GM19351 (cell line): ENCODE results near the gene GMPS.
"Not testable (repeated sequence)": the region's sequence is repeated elsewhere in the genome, so short reads cannot be mapped to it uniquely, and the experiment has no call there.

Experiments
- ATAC-seq: cut with Tn5 transposase; IDR thresholded peaks from one replicate; pipeline ENCODE4 v1.9.1; 2021; ENCODE audit warnings: mild to moderate bottlenecking, moderate library complexity; ENCODE audit not compliant: unreplicated experiment

GMPS gene

DNA sequence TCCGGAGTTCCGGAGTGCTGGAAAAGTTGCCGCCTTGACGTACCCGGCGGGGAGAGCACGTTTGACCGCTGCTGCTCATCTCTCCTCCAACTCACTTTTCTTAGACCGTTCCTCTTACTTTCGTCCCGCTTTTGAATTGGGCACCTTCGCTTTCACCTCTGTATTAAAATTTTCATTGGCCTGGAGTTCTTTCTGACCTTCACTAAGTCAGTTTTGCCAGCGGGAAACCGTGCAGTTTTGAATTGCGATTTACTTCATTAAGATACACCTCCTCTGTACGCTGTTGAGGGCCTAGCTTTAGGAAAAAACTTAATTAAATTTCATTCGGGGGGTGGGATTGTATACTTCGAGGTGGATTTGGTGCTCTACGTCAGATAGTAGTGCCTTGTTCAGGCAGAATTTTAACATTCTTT, 1.3 kb downstream of the GMPS start:
- peak; percentile 3 for ATAC-seq

DNA sequence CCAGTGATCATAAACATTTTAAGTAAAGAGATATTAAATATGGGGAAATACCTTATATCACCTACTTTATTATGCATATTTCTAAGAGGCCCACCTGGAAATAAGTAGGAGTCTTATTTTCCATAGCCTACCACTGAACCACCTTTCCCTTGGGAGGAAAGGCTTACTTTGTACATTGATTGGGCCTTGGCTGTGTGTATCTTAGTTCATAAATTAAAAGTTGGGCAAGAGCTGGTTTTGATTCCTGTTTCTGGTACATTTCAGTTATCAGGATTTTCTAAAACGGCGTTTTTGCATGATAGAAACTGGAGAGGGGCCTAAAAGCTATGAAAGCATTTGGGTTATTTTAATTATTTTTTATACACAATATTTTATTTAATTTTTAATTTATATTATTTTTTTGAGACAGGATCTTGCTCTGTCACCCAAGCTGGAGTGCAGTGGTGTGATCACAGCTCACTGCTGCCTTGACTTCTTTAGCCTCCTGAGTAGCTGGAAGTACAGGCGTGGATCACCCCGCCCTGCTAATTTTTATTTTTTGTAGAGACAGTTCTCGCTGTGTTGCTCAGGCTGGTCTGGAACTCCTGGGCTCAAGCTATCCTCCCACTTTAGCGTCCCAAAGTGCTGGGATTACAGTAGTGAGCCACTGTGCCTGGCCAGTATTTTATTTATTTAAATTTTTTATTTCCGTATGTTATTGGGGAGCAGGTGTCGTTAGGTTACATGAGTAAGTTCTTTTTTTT, 2.6 kb downstream of the GMPS start:
- ATAC-seq = no peak

DNA sequence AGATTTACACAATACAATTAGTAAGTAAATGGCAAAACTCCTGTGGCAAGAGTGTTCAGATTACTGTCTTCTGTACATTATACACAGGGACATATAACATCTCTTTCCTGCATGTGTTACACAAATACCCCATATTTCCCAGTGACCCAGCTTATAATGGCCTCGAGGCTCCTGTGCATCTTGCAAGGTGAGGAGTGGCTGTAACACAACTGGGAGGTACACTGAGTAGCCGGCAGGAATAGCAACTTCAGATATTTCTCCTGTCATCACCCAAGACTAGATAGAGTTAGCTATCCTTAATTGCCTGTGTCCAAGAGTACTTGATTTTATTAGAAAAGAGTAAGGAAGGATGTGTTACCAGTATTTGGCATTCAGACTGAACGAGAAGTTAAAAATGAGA, 5.6 kb downstream of the GMPS start:
- no peak for ATAC-seq

DNA sequence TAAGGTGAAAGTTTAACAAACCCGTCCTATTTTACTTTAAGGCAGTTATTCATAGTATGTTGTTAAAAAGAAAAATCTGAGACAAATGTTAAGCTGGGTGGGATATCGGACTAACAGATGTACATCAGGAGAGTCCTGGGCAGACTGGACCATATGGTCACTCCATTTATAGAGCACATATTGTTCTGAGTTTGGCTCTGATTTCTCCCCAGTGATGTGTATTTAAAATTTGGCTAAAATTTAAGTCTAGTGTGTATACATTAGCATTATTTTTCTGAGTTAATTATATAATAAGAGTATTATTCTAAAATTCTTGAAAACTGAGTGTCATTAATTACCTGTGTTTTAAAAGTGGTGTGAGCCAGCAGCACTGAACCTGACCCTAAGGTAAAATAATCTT, 6.1 kb downstream of the GMPS start:
- no peak for ATAC-seq

DNA sequence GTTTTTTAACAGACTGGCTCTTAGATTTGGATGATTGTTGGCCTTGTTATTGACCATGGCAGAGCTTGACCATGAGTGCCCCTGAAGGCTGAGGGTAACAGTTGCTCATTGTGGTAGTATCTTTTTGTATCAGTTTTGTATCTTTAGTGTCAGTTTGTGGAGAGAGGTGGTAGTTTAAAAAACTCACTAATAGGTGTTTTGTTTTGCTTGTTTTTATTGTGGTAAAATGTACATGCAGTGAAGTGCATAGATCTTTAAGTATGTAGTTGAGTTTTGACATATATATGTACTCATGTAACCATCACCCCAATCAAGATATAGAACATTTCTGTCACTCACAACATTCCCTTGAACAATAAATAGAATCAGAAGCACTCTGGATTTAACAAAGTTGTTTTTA, 9.8 kb downstream of the GMPS start:
- ATAC-seq = no peak

DNA sequence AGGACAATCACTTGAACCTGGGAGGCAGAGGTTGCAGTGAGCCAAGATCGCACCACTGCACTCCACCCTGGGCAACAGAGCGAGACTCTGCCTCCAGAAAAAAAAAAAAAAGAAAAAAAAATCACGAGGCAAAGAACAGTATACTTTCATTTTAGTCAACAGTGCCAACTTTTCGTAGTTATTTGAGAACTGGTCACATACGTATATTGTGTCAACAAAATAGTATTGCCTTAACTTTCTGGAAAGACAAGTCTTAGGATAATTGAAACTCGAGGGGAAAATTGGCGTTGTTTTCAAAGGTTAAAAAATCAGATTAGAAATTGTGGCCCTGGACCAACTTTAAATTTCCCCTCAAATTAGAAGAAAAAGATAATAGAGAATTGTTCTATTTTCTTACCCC, 13.8 kb downstream of the GMPS start:
- ATAC-seq = no peak

DNA sequence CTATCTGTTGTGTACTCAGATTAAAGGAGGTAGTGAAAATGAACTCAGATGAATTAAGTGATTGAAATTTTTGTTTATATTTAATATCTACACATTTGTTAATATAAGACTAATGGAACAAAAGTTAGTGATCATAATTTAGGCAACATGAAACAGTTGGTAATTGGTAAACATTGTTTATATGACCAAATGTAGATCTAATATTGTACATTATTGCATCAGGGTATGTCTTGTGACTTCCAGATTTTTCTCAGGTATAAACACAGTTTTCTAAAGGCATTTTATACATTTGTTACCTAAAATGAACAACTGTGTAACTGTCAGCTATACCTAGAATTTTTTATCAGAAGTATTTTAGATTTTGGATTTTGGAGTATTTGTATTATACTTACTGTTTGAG, 14.8 kb downstream of the GMPS start:
- no peak for ATAC-seq

DNA sequence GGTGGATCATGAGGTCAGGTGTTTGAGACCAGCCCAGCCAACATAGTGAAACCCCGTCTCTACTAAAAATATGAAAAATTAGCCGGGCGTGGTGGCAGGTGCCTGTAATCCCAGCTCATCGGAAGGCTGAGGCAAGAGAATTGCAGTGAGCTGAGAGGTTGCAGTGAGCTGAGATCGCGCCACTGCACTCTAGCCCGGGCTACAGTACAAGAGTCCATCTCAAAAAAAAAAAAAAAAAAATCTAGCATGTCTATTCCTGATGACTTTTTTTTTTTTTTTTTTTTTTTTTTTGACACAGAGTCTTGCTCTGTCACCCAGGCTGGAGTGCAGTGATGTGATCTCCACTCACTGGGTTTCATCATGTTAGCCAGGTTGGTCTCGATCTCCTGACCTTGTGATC, 15.9 kb downstream of the GMPS start:
- ATAC-seq = not testable (repeated sequence)

DNA sequence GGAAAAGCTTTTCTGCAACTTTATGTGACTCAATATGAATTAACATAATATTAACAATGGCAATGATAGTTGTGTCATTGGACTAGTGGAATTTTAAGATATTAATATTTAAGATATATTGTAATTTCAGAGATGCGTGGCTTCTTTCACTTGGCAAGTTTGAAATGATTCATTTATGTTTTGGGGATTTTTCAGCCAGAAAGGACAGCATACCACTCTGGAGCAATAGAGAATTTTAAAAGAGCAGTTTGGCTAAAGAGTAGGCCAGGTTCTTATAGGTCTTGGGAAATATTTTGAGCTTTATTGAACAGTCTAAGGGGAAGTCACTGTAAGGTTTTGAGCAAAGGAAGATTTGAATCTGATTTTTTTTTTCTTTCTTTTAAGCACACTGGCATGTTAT, 16.5 kb downstream of the GMPS start:
- no peak for ATAC-seq

DNA sequence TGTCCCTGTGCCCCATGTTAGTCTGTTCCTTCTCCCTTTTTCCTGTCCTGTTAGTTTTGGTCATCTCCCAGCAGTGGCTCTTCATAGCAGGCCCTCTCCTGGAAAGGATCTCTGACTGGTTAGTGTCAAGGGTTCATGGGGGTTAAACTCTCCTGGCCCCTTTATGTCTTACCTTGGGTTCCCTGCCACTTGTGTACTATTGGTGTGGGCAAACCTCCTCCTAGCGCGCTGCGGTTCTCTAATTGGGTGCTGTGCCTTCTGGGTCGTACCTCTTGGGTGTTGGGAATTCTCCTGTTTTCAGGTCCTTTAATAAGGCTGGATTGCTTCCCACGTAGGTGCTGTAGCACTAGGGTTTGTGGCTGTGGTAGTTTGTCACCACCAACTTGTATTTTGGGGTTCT, 18.8 kb downstream of the GMPS start:
- ATAC-seq = no peak

DNA sequence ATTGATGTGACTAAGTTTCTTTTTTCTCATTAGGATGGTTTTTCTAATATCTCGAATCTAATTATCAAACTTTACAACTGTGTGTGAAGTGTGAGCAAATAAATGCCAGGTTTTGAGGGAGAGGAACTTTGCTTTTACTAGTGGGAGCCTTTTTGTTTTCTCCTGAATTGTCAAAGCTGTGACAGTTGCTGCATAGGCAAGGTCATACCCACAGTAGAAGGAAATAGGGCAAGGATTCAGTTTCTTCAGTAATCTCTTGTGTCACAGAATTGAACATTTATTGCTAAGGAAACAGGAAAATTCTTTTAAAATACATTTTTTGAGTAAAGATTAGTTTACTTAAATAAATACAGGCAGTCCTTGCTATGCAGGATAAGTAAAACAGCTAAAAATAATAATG, 19.5 kb downstream of the GMPS start:
- ATAC-seq = no peak

DNA sequence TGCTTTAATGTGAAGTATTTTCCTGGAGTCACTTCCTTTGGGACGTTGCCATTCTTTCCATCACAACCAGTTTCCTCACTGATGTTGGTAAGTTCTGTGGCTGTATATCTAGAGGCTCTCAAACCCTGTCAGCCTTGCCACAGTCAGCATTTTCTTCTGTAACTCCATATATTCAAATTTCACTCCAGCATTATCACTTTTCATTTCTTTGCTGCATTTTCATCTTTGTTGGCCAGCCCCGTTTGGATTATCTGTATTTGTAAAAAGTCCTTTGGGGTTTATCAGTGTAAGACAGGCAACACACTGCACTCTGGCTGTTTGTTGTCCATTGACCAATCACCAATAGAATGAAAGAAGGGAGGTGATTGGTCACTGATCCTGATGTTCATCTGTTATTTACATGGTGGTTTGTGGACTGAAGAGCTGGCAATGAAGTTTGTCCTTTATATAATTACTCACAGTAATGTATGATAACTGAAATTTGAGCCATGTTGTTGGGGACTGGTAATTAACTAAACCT, 20.3 kb downstream of the GMPS start:
- no peak for ATAC-seq

DNA sequence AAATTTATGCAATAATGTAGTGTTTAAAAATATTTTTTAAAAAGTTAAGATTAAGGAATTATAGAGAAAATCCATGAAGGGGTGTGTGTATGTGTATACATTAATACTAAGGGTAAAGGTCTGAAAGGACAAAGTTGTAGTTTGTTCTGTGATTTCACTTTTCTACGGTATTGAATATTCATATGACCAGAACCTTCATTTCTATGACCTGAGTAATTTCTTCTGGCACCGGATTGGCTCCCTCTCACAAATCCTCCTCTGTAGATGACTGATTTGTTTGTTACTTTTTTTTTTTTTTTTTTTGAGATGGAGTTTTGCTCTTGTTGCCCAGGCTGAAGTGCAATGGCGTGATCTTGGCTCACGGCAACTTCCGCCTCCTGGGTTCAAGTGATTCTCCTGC, 20.9 kb downstream of the GMPS start:
- ATAC-seq = no peak

DNA sequence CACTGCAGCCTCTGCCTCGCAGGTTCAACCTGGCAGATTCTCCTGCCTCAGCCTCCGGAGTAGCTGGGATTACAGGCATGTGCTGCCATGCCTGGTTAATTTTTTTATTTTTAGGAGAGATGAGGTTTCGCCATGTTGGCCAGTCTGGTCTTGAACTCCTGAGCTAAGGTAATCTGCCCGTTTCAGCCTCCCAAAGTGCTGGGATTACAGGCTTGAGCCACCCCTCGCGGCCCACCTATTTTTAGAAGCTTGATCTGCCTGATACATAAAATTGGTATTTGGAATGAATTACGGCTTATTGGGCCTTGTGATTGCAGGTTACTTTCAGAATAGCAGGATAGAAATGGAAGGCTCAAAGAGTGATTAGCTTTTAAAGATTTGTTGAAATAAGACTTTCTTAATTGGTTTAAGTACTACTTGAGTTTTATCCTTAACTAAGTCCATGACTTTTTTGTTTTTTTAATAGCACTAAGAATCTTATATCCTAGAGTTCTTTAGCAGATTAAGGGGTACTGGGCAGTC, 25.0 kb downstream of the GMPS start:
- ATAC-seq = no peak

DNA sequence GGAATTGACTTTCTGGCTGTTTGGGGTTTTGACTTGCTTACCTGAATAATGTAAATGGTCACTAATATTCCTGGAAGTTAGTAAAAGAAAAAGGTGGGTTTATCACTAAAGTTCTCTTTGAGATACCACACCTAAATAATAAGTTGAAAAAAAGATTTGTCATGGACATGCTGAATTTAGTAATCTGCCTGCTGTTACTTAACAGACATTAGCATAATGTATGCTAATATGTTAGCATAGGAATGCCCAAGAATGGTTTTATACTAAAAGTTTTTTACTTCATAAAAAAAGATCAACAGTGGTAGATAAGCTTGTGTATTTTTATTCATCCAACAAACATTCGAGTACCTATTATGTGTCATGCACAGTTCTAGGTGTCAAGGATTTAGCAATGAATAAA, 36.5 kb downstream of the GMPS start:
- no peak for ATAC-seq

DNA sequence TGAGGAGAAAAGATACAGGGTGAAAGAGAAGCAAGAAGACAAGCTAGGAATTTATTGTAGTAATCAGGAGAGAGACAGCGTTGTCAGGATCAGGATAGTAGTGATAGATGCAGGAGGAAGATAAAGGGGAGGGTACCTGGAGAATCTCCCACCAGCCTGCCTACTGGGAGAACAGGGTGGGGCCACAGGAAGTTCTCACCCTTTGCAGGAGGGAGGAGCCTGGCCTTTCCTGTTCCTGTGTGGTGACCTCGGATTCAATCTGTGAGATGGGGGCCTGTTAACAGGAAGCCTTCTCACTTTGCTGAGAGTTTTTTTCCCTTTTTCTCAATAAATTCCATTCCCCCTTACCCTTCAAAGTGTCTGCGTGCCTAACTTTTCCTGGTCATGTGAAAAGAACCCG, 37.6 kb downstream of the GMPS start:
- no peak for ATAC-seq

DNA sequence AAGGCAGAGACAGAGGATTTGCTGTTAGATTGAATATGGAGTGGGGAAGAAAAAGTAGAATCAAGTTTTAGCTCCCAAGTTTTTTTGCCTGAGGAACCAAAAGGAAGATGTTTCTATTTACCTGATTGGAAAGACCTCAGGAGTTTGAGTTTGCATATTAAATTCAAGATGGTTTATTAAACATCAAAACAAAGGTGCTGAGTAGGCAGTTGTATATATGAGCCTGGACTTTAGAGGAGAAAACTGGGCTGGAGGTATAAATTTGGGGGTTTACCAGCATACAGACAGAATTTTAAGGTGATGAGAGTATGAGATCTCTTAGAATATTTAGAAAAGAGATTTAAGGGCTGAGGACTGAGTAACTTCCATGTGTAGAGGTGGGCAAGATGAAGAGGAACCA, 38.2 kb downstream of the GMPS start:
- no peak for ATAC-seq

DNA sequence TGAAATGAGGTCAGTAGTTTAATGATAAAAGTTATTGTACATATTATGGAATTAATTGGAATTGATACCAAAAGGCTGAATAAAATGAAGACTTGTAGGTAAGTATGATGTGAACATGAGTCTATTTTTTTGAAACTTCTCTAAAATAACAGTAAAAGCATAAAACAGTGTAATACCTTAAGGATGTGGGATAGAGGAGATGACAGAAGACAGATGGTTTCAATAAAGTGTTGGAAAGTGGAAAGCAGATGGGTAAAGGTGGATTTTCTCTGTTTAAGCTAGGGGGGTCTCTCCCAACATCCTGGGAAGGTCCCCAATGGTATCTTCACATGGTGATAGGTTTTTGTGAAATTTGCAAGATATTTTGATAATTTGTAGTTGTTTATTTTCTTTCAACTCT, 41.6 kb downstream of the GMPS start:
- no peak for ATAC-seq

DNA sequence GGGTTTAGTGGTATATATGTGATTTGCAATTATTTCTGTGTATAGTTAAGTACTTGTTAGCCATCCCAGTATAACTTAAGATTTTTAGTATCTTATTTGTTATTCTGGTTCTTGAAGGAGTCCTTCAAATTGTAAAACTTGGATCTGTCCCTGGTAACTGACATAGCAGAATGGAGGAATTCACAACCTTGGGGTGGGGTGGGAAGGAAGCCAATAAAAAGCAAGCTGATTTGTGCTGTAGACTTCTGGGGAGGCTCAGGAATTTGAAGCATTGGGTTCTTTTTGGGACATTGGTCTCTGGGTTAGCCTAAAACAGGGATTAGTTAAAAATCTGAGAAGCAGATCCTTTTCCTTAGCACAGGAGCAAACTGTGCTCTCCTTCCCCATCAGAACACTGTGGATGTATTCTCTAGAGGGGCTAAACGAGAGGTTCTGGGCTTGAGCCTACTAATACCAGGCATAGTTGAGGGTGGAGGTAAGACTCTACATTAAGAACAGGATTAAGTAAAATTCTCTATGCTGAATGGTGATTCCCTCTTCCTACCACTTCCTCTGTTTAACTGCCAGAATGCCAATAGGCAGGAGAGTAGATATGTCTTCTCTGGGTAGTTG, 42.2 kb downstream of the GMPS start:
- no peak for ATAC-seq

DNA sequence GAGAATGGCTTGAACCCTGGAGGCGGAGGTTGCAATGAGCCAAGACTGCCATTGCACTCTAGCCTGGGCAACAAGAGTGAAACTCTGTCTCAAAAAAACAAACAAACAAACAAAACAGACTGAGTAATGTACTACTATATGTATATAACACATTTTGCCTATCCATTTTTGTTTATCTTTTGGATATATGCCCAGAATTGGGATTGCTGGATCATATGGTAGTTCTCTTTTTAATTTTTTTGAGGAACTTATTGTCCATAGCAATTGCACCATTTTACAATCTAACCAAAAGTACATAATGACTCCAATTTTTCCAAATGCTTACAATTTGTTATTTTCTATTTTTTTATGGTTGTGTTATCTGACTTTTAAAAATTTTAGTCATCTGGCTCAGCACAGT, 47.3 kb downstream of the GMPS start:
- ATAC-seq = no peak

DNA sequence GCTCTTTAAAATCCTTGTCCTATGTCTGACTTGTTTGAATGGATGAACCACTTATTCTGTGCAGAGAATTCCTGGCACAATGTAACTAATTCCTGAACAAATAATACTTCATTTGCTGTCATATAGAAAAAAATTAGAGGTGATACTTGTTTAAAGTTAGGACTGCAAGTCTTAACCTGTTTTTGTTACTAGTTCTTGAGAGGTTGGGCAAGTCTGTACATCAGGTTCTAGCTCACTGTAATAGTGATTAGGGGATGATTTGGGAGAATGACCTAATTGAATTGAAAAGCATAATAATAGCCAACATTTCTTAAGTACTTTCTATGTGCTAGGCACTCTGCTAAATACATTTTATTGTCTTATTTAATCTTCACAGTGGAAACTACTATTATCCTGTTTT, 49.3 kb downstream of the GMPS start:
- ATAC-seq = no peak

DNA sequence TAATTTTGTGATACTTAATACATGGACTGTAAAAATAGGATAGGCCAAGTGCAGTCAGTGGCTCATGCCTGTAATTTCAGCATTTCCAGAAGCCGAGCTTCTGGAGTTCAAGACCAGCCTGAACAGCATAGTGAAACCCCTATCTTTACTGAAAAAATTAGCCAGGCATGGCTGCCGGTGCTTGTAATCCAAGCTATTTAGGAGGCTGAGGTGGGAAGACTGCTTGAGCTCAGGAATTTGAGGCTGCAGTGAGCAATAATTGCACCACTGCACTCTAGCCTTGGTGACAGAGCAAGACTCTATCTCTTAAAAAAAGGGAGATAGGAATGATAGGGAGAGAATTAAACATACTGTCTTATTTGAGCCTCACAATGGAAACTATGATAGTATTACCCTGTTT, 51.0 kb downstream of the GMPS start:
- ATAC-seq = no peak

DNA sequence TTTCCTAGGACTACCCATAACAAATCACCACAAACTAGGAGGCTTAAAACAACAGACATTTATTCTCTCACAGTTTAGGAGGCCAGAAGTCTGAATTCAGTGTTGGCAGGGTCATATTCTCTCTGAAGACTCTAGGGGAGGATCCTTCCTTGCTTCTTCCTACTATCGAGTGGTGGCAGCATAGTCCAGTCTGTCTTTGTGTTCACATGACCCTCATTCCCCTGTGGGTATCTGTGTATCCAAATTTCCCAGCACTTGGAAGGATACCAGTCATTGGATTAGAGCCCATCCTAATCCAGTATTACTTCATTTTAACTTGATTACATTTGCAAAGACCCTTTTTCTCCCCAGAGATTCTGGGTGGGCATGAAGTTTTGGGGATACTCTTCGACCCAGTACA, 63.8 kb downstream of the GMPS start:
- no peak for ATAC-seq
